Stomach (tissue), 4 donors: ENCODE results near the gene MTA3.

ENCODE experiments used
- CTCF ChIP-seq, 7 experiments: fragments of 450-650 bp in 4 of 7; fragments of 200-600 bp in 3 of 7; sonication (generic) in 3 of 7; IDR thresholded peaks; one replicate each; pipeline ENCODE4 v1.5.1; 2016 to 2019; ENCODE audit warnings: antibody characterized with exemption in 7 of 7, control low read depth in 2 of 7, mild to moderate bottlenecking in 1 of 7
- EP300 ChIP-seq: sonication (generic); formaldehyde crosslinking; IDR thresholded peaks from one replicate; pipeline ENCODE4 v1.6.1; 2017; ENCODE audit warnings: antibody characterized with exemption
- POLR2A ChIP-seq, 4 donors: fragments of 450-650 bp; IDR thresholded peaks; one replicate each; pipeline ENCODE4 v1.6.1; 2016; ENCODE audit warnings: antibody characterized with exemption in 4 of 4, control low read depth in 2 of 4, mild to moderate bottlenecking in 1 of 4, moderate library complexity in 1 of 4
- POLR2AphosphoS5 ChIP-seq, 3 donors: sonication (generic); formaldehyde crosslinking; IDR thresholded peaks; one replicate each; pipeline ENCODE4 v1.6.1; 2016; ENCODE audit warnings: antibody characterized with exemption in 3 of 3

DNA sequence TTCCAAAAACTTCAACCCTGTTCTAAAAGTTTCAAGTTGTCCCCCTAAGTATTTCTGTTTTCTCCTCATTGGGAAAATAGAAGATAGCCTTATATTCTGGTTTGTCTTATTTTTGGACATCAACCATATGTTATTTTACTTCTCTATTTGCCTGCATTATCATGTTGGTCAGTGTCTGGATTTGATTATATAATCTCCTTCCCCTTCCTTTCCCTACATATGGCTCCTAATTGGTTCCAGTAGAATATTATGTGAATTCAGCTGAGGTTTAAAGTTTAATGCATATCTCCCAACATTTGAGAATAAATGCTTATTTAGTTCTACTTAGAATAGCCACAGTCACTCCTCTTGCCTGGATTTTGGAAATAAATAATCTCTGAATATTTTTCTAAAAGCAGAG is 128.6 kb downstream of the MTA3 start:
- TF ChIP-seq POLR2A (IDR thresholded peaks at IDR 0.05): no peak
- no peak for TF ChIP-seq CTCF (IDR thresholded peaks at IDR 0.05)
- TF ChIP-seq POLR2AphosphoS5 (IDR thresholded peaks at IDR 0.05): no peak
- TF ChIP-seq EP300: no peak
